ENCODE data around the gene BTK. TPM values are rescaled to one million over a fixed set of nuclear protein-coding genes. Genes with fewer than 3 reads are reported as not detected.

Gene BTK
- total and polyA plus RNA-seq, 9 of the 15 experiments (the other 6 are each of a cell fraction or from before 2014, with no cell fraction given) = 14.9 to 93.4 (median 65.2) TPM

- TF ChIP-seq, protein P1, sequence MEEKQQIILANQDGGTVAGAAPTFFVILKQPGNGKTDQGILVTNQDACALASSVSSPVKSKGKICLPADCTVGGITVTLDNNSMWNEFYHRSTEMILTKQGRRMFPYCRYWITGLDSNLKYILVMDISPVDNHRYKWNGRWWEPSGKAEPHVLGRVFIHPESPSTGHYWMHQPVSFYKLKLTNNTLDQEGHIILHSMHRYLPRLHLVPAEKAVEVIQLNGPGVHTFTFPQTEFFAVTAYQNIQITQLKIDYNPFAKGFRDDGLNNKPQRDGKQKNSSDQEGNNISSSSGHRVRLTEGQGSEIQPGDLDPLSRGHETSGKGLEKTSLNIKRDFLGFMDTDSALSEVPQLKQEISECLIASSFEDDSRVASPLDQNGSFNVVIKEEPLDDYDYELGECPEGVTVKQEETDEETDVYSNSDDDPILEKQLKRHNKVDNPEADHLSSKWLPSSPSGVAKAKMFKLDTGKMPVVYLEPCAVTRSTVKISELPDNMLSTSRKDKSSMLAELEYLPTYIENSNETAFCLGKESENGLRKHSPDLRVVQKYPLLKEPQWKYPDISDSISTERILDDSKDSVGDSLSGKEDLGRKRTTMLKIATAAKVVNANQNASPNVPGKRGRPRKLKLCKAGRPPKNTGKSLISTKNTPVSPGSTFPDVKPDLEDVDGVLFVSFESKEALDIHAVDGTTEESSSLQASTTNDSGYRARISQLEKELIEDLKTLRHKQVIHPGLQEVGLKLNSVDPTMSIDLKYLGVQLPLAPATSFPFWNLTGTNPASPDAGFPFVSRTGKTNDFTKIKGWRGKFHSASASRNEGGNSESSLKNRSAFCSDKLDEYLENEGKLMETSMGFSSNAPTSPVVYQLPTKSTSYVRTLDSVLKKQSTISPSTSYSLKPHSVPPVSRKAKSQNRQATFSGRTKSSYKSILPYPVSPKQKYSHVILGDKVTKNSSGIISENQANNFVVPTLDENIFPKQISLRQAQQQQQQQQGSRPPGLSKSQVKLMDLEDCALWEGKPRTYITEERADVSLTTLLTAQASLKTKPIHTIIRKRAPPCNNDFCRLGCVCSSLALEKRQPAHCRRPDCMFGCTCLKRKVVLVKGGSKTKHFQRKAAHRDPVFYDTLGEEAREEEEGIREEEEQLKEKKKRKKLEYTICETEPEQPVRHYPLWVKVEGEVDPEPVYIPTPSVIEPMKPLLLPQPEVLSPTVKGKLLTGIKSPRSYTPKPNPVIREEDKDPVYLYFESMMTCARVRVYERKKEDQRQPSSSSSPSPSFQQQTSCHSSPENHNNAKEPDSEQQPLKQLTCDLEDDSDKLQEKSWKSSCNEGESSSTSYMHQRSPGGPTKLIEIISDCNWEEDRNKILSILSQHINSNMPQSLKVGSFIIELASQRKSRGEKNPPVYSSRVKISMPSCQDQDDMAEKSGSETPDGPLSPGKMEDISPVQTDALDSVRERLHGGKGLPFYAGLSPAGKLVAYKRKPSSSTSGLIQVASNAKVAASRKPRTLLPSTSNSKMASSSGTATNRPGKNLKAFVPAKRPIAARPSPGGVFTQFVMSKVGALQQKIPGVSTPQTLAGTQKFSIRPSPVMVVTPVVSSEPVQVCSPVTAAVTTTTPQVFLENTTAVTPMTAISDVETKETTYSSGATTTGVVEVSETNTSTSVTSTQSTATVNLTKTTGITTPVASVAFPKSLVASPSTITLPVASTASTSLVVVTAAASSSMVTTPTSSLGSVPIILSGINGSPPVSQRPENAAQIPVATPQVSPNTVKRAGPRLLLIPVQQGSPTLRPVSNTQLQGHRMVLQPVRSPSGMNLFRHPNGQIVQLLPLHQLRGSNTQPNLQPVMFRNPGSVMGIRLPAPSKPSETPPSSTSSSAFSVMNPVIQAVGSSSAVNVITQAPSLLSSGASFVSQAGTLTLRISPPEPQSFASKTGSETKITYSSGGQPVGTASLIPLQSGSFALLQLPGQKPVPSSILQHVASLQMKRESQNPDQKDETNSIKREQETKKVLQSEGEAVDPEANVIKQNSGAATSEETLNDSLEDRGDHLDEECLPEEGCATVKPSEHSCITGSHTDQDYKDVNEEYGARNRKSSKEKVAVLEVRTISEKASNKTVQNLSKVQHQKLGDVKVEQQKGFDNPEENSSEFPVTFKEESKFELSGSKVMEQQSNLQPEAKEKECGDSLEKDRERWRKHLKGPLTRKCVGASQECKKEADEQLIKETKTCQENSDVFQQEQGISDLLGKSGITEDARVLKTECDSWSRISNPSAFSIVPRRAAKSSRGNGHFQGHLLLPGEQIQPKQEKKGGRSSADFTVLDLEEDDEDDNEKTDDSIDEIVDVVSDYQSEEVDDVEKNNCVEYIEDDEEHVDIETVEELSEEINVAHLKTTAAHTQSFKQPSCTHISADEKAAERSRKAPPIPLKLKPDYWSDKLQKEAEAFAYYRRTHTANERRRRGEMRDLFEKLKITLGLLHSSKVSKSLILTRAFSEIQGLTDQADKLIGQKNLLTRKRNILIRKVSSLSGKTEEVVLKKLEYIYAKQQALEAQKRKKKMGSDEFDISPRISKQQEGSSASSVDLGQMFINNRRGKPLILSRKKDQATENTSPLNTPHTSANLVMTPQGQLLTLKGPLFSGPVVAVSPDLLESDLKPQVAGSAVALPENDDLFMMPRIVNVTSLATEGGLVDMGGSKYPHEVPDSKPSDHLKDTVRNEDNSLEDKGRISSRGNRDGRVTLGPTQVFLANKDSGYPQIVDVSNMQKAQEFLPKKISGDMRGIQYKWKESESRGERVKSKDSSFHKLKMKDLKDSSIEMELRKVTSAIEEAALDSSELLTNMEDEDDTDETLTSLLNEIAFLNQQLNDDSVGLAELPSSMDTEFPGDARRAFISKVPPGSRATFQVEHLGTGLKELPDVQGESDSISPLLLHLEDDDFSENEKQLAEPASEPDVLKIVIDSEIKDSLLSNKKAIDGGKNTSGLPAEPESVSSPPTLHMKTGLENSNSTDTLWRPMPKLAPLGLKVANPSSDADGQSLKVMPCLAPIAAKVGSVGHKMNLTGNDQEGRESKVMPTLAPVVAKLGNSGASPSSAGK (IDR thresholded peaks at IDR 0.05) = no peak
- no peak for TF ChIP-seq MXI1 (IDR thresholded peaks at IDR 0.05; ENCODE audit: low read depth, low read length)
- TF ChIP-seq, protein P2, sequence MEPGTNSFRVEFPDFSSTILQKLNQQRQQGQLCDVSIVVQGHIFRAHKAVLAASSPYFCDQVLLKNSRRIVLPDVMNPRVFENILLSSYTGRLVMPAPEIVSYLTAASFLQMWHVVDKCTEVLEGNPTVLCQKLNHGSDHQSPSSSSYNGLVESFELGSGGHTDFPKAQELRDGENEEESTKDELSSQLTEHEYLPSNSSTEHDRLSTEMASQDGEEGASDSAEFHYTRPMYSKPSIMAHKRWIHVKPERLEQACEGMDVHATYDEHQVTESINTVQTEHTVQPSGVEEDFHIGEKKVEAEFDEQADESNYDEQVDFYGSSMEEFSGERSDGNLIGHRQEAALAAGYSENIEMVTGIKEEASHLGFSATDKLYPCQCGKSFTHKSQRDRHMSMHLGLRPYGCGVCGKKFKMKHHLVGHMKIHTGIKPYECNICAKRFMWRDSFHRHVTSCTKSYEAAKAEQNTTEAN (CRISPR knock-in tag; IDR thresholded peaks at IDR 0.05) = no peak
- TF ChIP-seq PCBP2 (IDR thresholded peaks at IDR 0.05; ENCODE audit: low read depth, low read length, poor library complexity, severe bottlenecking) = no peak
- TF ChIP-seq, protein P3, sequence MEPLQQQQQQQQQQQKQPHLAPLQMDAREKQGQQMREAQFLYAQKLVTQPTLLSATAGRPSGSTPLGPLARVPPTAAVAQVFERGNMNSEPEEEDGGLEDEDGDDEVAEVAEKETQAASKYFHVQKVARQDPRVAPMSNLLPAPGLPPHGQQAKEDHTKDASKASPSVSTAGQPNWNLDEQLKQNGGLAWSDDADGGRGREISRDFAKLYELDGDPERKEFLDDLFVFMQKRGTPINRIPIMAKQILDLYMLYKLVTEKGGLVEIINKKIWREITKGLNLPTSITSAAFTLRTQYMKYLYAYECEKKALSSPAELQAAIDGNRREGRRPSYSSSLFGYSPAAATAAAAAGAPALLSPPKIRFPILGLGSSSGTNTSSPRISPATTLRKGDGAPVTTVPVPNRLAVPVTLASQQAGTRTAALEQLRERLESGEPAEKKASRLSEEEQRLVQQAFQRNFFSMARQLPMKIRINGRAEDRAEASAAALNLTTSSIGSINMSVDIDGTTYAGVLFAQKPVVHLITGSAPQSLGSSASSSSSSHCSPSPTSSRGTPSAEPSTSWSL (CRISPR knock-in tag; IDR thresholded peaks at IDR 0.05; ENCODE audit: borderline replicate concordance) = no peak
Measured at GRCh38 chrX:101359966-101360365, 26.0 kb downstream of the BTK start (continued).
